Measurements from ENCODE around the gene PCIF1.
"Not testable (repeated sequence)": the region's sequence is repeated elsewhere in the genome, so short reads cannot be mapped to it uniquely, and the experiment has no call there.

The PCIF1 gene

DNA sequence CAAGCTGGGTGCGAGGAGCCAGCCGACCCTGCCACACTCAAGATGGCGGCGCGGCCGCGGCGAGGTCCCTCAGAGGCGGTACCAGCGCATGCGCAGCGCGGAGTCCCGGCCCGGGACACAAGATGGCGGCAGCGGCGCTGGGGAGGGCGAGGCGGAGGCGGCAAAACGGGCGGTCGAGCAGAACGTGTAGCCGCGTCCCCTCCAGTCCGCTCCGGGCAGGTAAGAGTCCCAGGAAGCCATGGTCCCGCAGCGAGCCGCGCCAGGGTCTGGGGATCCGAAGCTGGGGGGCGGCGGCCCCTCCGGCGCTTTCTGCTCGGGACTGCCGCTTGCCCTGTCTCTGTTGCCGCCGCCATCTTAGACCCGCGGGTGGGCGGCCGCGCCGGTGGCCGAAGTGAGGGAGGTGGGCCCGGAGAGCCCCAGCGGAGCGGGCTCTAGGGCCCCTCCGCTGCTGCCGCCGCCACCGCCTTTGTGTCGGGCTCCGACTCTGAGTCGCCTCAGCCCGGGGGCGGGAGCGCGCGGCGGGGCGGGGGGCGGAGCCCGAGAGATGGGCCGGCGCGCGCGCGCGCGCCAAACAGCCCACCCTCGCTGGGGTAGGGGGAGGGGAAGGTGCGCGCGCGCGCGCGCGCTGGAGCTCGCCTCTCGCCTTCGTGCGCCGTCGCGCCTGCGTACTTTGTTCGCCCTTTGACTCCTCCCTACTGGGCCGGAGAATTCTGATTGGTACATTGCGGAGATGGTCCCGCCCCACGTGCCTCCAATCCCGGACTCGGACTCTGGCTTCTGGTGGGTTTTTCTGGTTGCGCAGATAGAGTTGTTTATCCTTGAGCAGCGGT is at the start of gene PCIF1:
Gene PCIF1 (plus strand): TSS at position 98 of the 830 bp plus-strand sequence. CDS start 4,317 bp downstream, outside the sequence.
- DNase-seq = peak; percentile 99

DNA sequence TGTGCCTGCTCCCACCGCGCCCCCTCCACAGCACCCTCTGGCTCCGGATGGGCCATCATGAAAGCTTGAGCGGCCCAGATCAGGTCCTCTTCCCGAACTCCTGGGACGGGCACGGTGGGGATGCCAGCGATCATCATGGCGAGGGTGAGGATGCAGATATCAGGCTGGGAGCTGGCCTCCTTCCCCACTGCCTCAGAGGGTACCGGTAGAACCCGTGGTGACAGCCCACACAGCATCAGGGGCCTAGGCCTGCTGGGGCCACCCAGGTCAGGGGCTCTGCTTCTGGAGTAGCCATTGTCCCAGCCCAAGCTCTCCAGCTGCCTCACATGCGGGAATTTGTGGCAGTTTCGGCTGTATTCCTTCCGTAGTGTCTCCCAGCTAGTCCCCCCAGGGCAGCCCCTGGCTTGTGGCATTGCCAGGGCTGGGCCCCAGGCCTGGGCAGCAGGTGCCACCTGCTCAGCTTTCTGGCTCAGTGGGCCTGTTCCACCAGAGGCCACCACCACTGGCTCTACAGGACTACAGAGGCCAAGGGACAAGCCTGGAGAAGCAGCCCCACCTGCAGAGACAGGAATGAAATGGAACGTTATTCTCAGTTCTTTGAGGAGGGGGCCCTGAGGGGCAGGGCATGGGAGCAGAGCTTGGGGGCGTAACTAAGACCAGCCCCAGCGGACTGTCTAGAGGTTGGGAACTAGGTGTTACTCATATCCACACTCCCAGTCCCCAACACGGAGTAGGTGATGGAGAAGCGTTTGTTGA is 47.7 kb upstream of the PCIF1 start:
- DNase-seq = no peak

DNA sequence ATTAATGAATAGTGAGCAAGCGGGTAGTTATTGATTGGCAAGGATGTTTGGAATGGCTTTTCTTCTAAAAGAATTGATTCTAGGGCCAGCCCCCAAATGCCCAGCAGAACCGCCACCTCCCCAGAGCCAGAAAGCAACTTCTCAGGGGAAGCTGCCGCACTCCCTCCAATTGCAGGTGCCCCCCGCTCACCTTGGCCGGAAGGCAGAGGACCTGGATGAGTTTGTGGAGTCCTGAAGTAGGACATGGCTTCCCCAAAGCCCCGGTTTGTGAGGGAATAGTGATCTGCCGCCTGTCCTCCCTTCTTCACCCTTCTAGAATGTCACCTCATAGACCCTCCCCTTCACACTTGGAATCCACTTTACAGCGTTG is 47.2 kb upstream of the PCIF1 start, which contains the start of gene SPATA25:
Gene SPATA25 (minus strand): TSS at position 277 of the 370 bp plus-strand sequence. CDS start 32 bp downstream, at position 245.
- no peak for DNase-seq

DNA sequence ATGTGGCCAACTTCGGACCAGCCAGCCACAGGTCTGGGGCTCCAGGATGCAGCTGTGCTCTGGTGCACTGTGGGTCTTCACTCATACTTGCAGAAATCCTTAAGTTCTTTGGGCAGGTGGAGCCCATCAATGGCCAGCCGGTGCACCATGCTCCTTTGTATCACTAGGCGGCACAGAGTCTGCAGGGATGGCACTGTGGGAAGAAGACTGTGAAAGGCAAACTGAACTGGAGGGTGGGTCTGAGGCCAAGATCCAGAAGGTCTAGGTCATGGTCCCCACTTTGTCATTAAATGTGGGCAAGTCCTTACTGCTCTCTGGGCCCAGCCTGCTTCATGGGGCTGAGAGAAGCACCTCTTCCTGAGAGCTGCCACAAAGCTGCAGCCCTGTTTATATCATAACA is 45.8 kb upstream of the PCIF1 start:
- DNase-seq = no peak

DNA sequence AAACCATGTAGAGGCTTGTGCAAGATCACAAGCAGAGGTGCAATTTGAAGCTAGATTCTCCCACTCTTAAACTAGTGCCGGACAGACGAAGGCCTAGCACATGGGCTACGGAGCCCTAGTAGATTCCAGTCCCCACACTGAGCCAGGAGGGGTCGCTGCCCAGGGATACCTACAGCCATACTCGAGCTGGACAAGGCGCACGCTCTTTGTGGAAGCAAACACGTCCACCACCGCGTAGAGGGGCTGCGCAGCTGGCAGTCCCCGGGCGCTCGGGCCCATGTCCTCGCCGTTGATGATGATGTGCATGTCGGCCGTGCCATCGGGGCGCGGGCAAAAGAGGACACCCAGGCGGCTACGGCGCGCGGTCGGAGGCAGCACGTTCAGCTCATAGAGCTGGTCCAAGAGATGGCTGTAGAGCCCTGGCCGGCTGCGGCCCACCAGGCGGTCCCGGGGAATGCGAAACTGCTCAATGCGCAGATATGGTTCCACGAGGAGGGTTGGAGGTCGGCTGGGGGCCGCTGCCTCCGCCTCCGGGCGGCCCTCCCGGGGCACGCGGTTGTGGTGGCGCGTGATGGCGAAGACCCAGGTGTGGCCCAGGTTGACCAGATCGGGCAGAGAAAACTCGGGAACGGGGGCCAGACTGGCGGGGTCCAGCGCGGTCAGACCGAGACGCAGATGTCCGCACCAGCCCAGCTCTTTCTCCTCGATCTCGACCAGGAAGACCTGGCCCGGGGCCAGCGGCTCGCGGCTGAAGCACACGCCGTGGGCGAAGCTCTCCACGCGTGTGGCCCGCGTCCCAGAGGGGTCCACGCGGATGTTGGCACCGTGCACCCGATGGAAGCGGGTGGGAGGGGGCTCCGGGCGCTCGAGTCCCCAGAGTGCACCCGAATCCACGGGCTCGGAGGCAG is 44.2 kb upstream of the PCIF1 start:
- peak; percentile 82 for DNase-seq

DNA sequence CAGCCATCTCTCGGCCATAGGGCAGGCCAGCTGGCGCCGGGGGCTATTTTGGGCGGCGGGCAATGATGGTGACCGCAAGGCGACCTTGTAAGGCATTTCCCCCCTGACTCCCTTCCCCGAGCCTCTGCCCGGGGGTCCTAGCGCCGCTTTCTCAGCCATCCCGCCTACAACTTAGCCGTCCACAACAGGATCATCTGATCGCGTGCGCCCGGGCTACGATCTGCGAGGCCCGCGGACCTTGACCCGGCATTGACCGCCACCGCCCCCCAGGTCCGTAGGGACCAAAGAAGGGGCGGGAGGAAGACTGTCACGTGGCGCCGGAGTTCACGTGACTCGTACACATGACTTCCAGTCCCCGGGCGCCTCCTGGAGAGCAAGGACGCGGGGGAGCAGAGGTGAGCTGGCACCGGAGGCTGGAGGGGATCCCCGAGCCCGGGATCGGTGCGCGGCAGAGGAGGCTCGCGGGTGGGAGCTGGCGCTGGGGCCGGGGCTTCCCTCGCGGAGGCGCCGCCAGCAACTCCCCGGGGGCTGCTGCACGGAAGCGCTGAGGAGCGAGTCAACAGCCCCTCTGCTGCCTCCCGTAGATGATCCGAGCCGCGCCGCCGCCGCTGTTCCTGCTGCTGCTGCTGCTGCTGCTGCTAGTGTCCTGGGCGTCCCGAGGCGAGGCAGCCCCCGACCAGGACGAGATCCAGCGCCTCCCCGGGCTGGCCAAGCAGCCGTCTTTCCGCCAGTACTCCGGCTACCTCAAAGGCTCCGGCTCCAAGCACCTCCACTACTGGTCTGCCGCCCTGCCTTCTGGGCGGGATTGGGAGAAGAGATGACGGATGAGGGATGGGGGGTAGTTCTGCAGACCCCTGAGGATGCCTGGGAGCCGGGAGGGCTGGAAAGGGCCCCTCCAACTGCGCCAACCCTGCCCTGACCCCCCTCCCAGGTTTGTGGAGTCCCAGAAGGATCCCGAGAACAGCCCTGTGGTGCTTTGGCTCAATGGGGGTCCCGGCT is 43.2 kb upstream of the PCIF1 start, which contains the start of the genes CTSA and NEURL2:
Gene CTSA (plus strand): TSS at position 351 of the 999 bp plus-strand sequence. CDS start 234 bp downstream, at position 585.
Gene NEURL2 (minus strand): TSS at position 224 of the 999 bp plus-strand sequence. CDS start 217 bp downstream, at position 7.
- peak; percentile 95 for DNase-seq

DNA sequence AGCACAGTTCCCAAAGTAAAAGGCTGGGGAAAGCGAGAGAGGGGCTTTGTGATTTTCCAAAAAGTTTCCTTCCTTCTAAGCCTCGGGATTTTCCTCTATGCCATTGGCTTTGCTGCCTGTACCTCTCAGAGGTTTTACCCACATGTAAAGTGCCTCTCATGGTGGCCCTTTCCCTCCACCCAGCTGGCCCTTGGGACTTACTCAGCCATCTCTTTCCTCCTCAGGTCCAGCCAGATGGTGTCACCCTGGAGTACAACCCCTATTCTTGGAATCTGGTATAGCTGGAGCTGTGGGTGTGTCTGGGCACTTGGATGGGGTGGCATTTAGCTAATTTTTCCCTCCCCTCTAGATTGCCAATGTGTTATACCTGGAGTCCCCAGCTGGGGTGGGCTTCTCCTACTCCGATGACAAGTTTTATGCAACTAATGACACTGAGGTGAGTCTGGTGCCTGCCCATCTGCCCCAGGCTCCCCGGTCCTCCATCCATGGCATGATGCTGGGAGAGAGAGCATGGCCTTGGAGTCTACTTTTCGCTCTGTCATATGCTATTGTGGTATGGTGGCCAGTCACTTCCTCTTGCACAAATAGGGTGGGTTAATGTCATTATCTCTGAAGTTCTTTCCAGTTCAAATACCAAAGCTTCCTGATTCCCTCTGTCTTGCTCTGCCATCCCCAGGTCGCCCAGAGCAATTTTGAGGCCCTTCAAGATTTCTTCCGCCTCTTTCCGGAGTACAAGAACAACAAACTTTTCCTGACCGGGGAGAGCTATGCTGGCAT is 42.2 kb upstream of the PCIF1 start:
- no peak for DNase-seq

DNA sequence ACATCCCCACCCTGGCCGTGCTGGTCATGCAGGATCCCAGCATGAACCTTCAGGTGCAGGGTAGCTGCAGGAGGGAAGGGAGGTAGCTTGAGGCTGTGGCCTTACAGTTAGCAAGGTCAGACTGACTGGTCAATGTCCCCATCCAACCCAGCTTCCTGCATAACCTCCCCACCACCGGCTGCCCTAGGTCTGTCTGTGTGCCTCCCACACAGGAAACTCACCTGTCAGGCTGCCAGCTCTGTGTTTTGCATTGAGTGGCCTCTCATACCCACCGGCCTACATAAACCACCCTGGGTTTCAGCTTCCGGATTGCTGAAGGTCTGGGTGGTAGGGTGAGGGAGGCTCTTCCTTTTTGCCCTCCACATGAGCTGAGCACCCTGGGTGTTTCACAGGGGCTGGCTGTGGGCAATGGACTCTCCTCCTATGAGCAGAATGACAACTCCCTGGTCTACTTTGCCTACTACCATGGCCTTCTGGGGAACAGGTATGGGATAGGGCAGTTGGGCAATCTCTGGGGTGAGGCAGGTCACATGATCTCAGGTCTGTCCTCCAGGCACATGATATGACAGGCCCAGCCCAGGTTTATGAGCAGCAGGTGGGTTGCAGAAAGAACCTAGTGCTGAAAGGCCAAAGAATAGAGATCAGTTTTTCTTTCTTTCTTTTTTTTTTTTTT is 41.5 kb upstream of the PCIF1 start:
- no peak for DNase-seq

DNA sequence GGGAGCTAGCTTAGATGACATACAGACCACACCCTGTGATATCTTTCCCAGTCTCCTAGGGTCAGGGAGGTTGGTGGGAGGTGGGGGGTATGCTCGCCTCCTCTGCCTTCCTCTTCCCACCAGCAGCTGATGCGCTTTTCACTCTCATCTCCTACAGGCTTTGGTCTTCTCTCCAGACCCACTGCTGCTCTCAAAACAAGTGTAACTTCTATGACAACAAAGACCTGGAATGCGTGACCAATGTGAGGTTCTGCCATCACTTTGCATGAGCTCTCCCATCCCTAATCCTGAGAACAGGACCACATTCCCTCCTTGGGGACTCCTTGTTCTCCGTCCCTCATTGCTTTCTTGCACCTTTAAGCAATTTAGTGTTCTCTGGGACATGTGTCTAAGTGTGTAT is 40.7 kb upstream of the PCIF1 start:
- no peak for DNase-seq

DNA sequence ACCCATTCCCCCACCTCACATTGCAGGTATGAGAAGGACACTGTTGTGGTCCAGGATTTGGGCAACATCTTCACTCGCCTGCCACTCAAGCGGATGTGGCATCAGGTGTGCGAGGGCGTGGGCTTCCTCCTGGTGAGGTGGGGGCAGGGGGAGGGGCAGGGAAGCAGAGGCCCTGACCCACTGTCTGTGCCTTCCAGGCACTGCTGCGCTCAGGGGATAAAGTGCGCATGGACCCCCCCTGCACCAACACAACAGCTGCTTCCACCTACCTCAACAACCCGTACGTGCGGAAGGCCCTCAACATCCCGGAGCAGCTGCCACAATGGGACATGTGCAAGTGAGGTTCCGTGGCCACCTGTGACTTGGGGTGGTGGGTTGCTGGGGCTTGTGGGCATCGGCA is 39.7 kb upstream of the PCIF1 start:
- DNase-seq = no peak

DNA sequence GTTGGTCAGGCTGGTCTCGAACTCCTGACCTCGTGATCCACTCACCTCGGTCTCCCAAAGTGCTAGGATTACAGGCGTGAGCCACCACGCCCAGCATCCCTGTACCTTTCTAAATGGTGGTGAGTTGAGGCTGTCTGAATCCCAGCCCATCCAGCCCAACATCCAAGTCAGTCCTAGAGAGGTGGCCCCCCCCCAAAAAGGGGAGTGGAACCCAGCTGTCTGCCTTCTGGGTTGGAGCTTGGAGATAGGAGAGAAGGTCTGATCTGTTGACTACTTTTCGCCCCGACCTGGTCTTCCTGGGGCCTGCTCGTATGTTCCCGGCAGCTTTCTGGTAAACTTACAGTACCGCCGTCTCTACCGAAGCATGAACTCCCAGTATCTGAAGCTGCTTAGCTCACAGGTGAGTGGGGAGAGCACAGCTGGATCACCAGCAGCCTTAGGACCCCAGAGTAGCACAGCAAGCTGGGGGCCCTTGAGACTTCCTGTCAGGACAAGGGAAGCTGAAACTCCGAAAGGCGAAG is 37.8 kb upstream of the PCIF1 start:
- DNase-seq = no peak

DNA sequence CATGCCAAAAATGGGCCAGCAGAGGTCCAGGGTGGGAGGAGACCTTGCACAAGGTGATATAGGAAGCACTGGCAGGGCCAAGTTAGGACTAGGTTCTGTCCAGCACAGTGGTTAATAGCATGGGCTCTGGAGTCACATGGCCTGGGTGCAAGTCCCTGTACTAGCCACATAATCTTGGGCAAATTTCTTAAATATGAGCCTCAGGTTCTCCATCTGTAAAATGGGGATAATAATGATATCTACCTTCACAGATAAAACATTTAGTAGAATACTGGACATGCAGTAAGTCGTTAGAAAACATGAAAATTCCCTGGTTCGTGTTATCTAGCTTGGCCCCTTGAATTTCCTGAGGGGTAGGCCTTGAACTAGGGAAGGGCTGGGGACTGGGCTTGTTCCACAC is 37.2 kb upstream of the PCIF1 start:
- DNase-seq = no peak

DNA sequence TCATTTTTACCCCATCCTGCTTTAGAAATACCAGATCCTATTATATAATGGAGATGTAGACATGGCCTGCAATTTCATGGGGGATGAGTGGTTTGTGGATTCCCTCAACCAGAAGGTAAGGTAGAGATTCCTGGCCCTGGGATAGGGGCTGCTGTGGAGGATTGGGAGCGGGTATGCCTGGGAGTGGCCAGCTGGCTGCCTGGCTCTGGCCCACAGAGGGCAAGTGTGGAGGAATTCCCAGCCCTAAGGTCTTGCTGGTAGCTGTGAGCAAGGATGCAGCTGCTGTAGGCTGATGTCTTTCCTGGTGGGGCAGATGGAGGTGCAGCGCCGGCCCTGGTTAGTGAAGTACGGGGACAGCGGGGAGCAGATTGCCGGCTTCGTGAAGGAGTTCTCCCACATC is 36.8 kb upstream of the PCIF1 start:
- DNase-seq = no peak

DNA sequence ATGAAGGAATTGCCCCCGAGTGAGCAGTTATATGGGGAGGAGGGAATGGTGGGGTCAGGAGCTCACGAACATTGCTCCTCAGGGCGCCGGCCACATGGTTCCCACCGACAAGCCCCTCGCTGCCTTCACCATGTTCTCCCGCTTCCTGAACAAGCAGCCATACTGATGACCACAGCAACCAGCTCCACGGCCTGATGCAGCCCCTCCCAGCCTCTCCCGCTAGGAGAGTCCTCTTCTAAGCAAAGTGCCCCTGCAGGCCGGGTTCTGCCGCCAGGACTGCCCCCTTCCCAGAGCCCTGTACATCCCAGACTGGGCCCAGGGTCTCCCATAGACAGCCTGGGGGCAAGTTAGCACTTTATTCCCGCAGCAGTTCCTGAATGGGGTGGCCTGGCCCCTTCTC is 36.2 kb upstream of the PCIF1 start:
- no peak for DNase-seq

DNA sequence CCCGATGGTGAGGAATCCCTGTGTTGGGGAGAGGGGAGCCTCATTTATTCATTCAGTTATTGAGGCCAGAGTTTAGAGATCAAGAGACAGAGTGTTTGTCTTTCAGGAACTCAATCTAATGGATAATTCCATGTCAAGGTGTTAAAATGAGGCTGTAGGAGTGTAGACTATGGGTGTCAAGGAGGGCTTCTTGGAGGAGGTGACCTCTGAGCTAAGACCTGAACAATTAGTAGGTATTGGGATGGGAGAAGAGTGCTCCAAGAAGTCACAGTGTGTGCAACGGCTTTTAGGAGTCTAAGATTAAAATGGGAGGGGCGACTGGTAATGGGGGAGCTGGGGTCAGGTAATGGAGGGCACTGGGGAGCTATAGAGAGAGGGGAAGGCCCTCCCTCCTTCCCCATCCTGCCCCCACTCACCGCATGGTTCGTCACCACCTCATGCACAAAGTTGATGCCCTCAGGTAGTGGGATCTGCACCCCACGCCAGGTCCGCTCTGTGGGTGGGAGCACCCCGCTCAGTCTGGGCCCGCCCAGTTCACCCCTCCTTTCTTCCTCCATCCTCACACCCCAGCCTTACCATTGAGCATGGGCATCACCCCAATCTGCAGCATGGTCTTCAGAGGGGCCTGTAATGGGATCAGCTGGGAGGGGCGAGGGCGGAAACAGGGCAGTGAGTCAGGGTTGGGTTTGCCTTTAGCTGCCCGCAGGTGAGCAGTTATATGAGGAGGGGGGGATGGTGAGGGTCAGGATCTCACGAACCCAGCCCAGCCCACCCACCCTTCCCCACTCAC is 35.2 kb upstream of the PCIF1 start:
- DNase-seq = no peak

DNA sequence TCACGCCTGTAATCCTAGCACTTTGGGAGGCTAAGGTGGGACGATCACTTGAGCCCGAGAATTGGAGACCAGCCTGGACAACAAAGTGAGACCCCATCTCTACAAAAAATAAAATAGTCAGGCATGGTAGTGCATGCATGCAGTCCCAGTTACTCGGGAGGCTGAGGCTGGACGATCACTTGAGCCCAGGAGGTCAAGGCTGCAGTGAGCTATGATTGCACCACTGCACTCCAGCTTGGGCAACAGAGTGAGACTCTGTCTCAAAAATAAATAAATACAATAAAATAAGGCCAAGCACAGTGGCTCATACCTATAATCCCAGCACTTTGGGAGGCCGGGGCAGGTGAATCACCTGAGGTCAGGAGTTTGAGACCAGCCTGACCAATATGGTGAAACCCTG is 33.2 kb upstream of the PCIF1 start:
- DNase-seq = not testable (repeated sequence)

DNA sequence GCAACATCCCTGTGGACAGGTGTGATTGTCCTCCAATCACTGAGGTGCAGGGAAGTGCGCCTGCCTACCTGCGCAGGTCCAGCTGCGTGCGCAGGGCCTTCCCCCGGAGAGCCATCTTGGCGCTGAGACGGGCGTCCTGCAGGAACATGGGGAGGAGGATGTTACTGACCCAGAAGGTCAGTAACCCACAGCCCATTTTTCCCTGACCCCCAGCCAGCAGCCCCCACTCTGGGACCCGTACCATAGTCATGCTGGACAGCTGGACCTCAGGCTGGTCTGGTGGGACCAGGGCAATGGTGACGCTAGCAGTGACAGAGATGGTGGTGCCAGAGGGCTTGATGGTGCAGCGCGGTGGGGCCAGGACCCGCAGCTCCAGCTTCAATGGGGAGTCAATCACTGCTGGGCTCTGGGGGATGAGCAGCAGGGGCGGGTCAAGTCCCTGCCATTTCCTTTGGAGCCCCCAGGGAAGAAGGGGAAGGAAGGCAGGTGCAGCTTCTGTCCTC is 32.2 kb upstream of the PCIF1 start:
- no peak for DNase-seq

All from activated CD8-positive, alpha-beta memory T cell treated with anti-CD3 and anti-CD28 coated beads for 24 hours (primary cell).